ENCODE measurements around the gene SAFB. TPM values are rescaled to one million over a fixed set of nuclear protein-coding genes. Genes with fewer than 3 reads are reported as not detected.
A peak's percentile ranks its signal among the peaks of the same experiment; 100 is the strongest.

The SAFB gene
- total and polyA plus RNA-seq, 2 experiments from 2014 or later, result 36.5 to 49.4 TPM

- H4K20me1 ChIP-seq (ENCODE audit: insufficient read depth), result peaks cover 8% of the 10 kb centered on the region
- H3K4me1 ChIP-seq (ENCODE audit: insufficient read depth), result peaks cover 17% of the 10 kb centered on the region
- no peak for DNase-seq
- in situ Hi-C loops (cut with MboI), result no loop called here
- no peak overlapping the region for H3K4me2 ChIP-seq (ENCODE audit: unreplicated experiment)
- H3K4me3 ChIP-seq, result no peak overlapping the region
- no peaks in the 10 kb centered on the region for H3K9me2 ChIP-seq (ENCODE audit: insufficient read depth)
- 87 to 89% methylated on average over 10 of the region's 10 CpGs for WGBS, 2 experiments (ENCODE audit: low coverage in 1 of 2, low lambda C conversion rate in 2 of 2, missing lambda C conversion rate in 2 of 2)
- H3K36me3 ChIP-seq (ENCODE audit: low read depth), result peaks cover 38% of the 10 kb centered on the region
- no peak overlapping the region for H3K9ac ChIP-seq
- H3K79me2 ChIP-seq (ENCODE audit: insufficient read depth), result peaks cover 81% of the 10 kb centered on the region
- H3K27me3 ChIP-seq (replicated peaks; ENCODE audit: insufficient read depth), result no peaks in the 10 kb centered on the region
- H3K9me3 ChIP-seq (ENCODE audit: low read depth), result no peaks in the 10 kb centered on the region
- H2AFZ ChIP-seq, result no peak overlapping the region
- TF ChIP-seq EZH2phosphoT487 (IDR thresholded peaks at IDR 0.05; ENCODE audit: insufficient read depth, low read depth), result no peak
- no peak for TF ChIP-seq EZH2 (IDR thresholded peaks at IDR 0.05; ENCODE audit: insufficient read depth, poor library complexity, severe bottlenecking)
- H3K27ac ChIP-seq, result no peak overlapping the region
- peaks cover 24% of the 10 kb centered on the region for H3F3A ChIP-seq (ENCODE audit: insufficient read depth)
Measured at GRCh38 chr19:5714816-5715215, 91.9 kb downstream of the SAFB start.

GRCh38 chr19:5717215-5717935, 94.5 kb downstream of the SAFB start:
- Histone ChIP-seq H3K4me2 (ENCODE audit: unreplicated experiment) (peak overlapping the region; percentile 99), H3K27me3 (replicated peaks; ENCODE audit: insufficient read depth) (no peaks in the 10 kb centered on the region), H3K9me3 (ENCODE audit: low read depth) (no peaks in the 10 kb centered on the region), H3K9ac (peak overlapping the region; percentile 100), H3K9me2 (ENCODE audit: insufficient read depth) (no peaks in the 10 kb centered on the region), H3K4me1 (ENCODE audit: insufficient read depth) (peaks cover 17% of the 10 kb centered on the region), H3K36me3 (ENCODE audit: low read depth) (peaks cover 21% of the 10 kb centered on the region), H4K20me1 (ENCODE audit: insufficient read depth) (peaks cover 8% of the 10 kb centered on the region), H3K27ac (peak overlapping the region; percentile 100), H2AFZ (no peak overlapping the region), H3K79me2 (ENCODE audit: insufficient read depth) (peaks cover 74% of the 10 kb centered on the region), H3K4me3 (peak overlapping the region; percentile 97), H3F3A (ENCODE audit: insufficient read depth) (peaks cover 24% of the 10 kb centered on the region)
- 48 to 51% methylated on average over 8 of the region's 8 CpGs for WGBS, 2 experiments (ENCODE audit: low coverage in 1 of 2, low lambda C conversion rate in 2 of 2, missing lambda C conversion rate in 2 of 2)
- no peak for TF ChIP-seq EZH2 (IDR thresholded peaks at IDR 0.05; ENCODE audit: insufficient read depth, poor library complexity, severe bottlenecking)
- TF ChIP-seq EZH2phosphoT487 (IDR thresholded peaks at IDR 0.05; ENCODE audit: insufficient read depth, low read depth), result no peak
- in situ Hi-C loops (cut with MboI), result no loop called here
- no peak for DNase-seq

Small RNAs within 50 kb of the gene (small RNA-seq; reads per million reads assigned to genes)
- not detected for gene SNRPEP4 (ENCODE audit: low read depth, low replicate concordance)

Other genes starting within 250 kb of the SAFB start
- not detected in 2 replicates for gene ZNRF4, start 167.7 kb upstream of the SAFB start, total RNA-seq (2014; rRNA removed; shearing (Covaris generic))
- gene ZNRF4, start 167.7 kb upstream of the SAFB start, polyA plus RNA-seq (2016; fragmentation: Nextera tagmentation; extraction: Ambion mirVana), result not detected in 2 replicates
- 1.6 TPM in 1 of 2 replicates, not detected in the other for gene TINCR, start 55.1 kb upstream of the SAFB start, total RNA-seq (2014; rRNA removed; shearing (Covaris generic))
- gene TINCR, start 55.1 kb upstream of the SAFB start, polyA plus RNA-seq (2016; fragmentation: Nextera tagmentation; extraction: Ambion mirVana), result 0.19 TPM in 1 of 2 replicates, not detected in the other
- 17.6 and 24.2 TPM in 2 replicates for gene SAFB2, start 307 bp upstream of the SAFB start, total RNA-seq (2014; rRNA removed; shearing (Covaris generic))
- 32.4 and 37.2 TPM in 2 replicates for gene SAFB2, start 307 bp upstream of the SAFB start, polyA plus RNA-seq (2016; fragmentation: Nextera tagmentation; extraction: Ambion mirVana)
- gene MICOS13, start 57.4 kb downstream of the SAFB start, total RNA-seq (2014; rRNA removed; shearing (Covaris generic)), result 39.8 and 44.5 TPM in 2 replicates
- 147 and 157 TPM in 2 replicates for gene MICOS13, start 57.4 kb downstream of the SAFB start, polyA plus RNA-seq (2016; fragmentation: Nextera tagmentation; extraction: Ambion mirVana)
- 23.8 and 30.7 TPM in 2 replicates for gene HSD11B1L, start 57.9 kb downstream of the SAFB start, total RNA-seq (2014; rRNA removed; shearing (Covaris generic))
- 10.9 and 13.4 TPM in 2 replicates for gene HSD11B1L, start 57.9 kb downstream of the SAFB start, polyA plus RNA-seq (2016; fragmentation: Nextera tagmentation; extraction: Ambion mirVana)
- gene RPL36, start 67.2 kb downstream of the SAFB start, total RNA-seq (2014; rRNA removed; shearing (Covaris generic)), result 503 and 678 TPM in 2 replicates
- gene RPL36, start 67.2 kb downstream of the SAFB start, polyA plus RNA-seq (2016; fragmentation: Nextera tagmentation; extraction: Ambion mirVana), result 1,118 and 1,128 TPM in 2 replicates
- gene LONP1, start 97.1 kb downstream of the SAFB start, total RNA-seq (2014; rRNA removed; shearing (Covaris generic)), result 119 and 123 TPM in 2 replicates
- 73.7 and 77.5 TPM in 2 replicates for gene LONP1, start 97.1 kb downstream of the SAFB start, polyA plus RNA-seq (2016; fragmentation: Nextera tagmentation; extraction: Ambion mirVana)
- gene CATSPERD, start 97.6 kb downstream of the SAFB start, total RNA-seq (2014; rRNA removed; shearing (Covaris generic)), result 0.22 TPM in 1 of 2 replicates, not detected in the other
- not detected in 2 replicates for gene CATSPERD, start 97.6 kb downstream of the SAFB start, polyA plus RNA-seq (2016; fragmentation: Nextera tagmentation; extraction: Ambion mirVana)
- gene PRR22, start 161.7 kb downstream of the SAFB start, total RNA-seq (2014; rRNA removed; shearing (Covaris generic)), result 0.25 TPM in 1 of 2 replicates, not detected in the other
- gene PRR22, start 161.7 kb downstream of the SAFB start, polyA plus RNA-seq (2016; fragmentation: Nextera tagmentation; extraction: Ambion mirVana), result 0.14 and 0.19 TPM in 2 replicates
- gene DUS3L, start 168.1 kb downstream of the SAFB start, total RNA-seq (2014; rRNA removed; shearing (Covaris generic)), result 18.6 and 18.8 TPM in 2 replicates
- gene DUS3L, start 168.1 kb downstream of the SAFB start, polyA plus RNA-seq (2016; fragmentation: Nextera tagmentation; extraction: Ambion mirVana), result 15.6 and 17.1 TPM in 2 replicates
- gene NRTN, start 182.0 kb downstream of the SAFB start, total RNA-seq (2014; rRNA removed; shearing (Covaris generic)), result not detected in 2 replicates
- gene NRTN, start 182.0 kb downstream of the SAFB start, polyA plus RNA-seq (2016; fragmentation: Nextera tagmentation; extraction: Ambion mirVana), result not detected in 2 replicates
- not detected in 2 replicates for gene FUT6, start 216.6 kb downstream of the SAFB start, total RNA-seq (2014; rRNA removed; shearing (Covaris generic))
- not detected in 2 replicates for gene FUT6, start 216.6 kb downstream of the SAFB start, polyA plus RNA-seq (2016; fragmentation: Nextera tagmentation; extraction: Ambion mirVana)
- gene FUT3, start 228.4 kb downstream of the SAFB start, total RNA-seq (2014; rRNA removed; shearing (Covaris generic)), result not detected in 2 replicates
- not detected in 2 replicates for gene FUT3, start 228.4 kb downstream of the SAFB start, polyA plus RNA-seq (2016; fragmentation: Nextera tagmentation; extraction: Ambion mirVana)
- not detected in 2 replicates for gene FUT5, start 247.5 kb downstream of the SAFB start, total RNA-seq (2014; rRNA removed; shearing (Covaris generic))
- gene FUT5, start 247.5 kb downstream of the SAFB start, polyA plus RNA-seq (2016; fragmentation: Nextera tagmentation; extraction: Ambion mirVana), result not detected in 2 replicates